MCF 10A (cell line): ENCODE measurements around the gene TTR. TPM values are rescaled to one million over a fixed set of nuclear protein-coding genes. Genes with fewer than 3 reads are reported as not detected.

Experiments
- BruUV-seq: library from RNA; stranded (reverse); fragments of 400-500 nt; replicated peaks from 2 replicates; lab custom pipeline; 2021; lab: Mats Ljungman, UMichigan
- CTCF ChIA-PET: fragments of 300-600 bp; sonication (Branson Sonifier 250); formaldehyde crosslinking; extraction: SDS; loops from one replicate; lab custom pipeline; 2021; ENCODE audit warnings: antibody characterized with exemption, inconsistent platforms; lab: Yijun Ruan, JAX
- POLR2A ChIA-PET: fragments of 300-600, 350-650 bp; sonication (Branson Sonifier 250); formaldehyde crosslinking; extraction: SDS; loops from one replicate; lab custom pipeline; 2020; ENCODE audit warnings: antibody characterized with exemption, inconsistent platforms; lab: Yijun Ruan, JAX
- DNase-seq: peaks from one replicate; pipeline ENCODE4 v3.0.0-alpha.2; 2018; ENCODE audit not compliant: unreplicated experiment
- H3K27ac Mint-ChIP-seq: one replicate; pipeline ENCODE4 v1.8.0; 2022; ENCODE audit warnings: mild to moderate bottlenecking, low read depth, mixed read lengths; ENCODE audit not compliant: unreplicated experiment
- H3K27me3 Mint-ChIP-seq: one replicate; pipeline ENCODE4 v1.8.0; 2022; ENCODE audit warnings: mixed read lengths; ENCODE audit not compliant: insufficient read depth, unreplicated experiment
- H3K36me3 Mint-ChIP-seq: one replicate; pipeline ENCODE4 v1.8.0; 2022; ENCODE audit warnings: mild to moderate bottlenecking, moderate library complexity, mixed read lengths; ENCODE audit not compliant: insufficient read depth, unreplicated experiment
- H3K4me1 Mint-ChIP-seq: one replicate; pipeline ENCODE4 v1.8.0; 2022; ENCODE audit warnings: mixed read lengths; ENCODE audit not compliant: insufficient read depth, unreplicated experiment
- H3K4me3 Mint-ChIP-seq: one replicate; pipeline ENCODE4 v1.8.0; 2022; ENCODE audit warnings: mild to moderate bottlenecking, moderate library complexity, mixed read lengths; ENCODE audit not compliant: unreplicated experiment
- H3K9me3 Mint-ChIP-seq: one replicate; pipeline ENCODE4 v1.8.0; 2022; ENCODE audit warnings: mixed read lengths; ENCODE audit not compliant: unreplicated experiment
- CTCF ChIP-seq: fragments of 200-600 bp; IDR thresholded peaks from one replicate; pipeline ENCODE4 v1.8.0; 2022; ENCODE audit warnings: antibody characterized with exemption, mild to moderate bottlenecking; ENCODE audit not compliant: unreplicated experiment
- intact Hi-C: fragments of 100-400 bp; cut with micrococcal nuclease; formaldehyde crosslinking; loops from 2 replicates; pipeline ENCODE4 v1.14.1; 2022
- total RNA-seq: library from RNA; stranded (reverse); gene quantifications from 2 replicates; pipeline ENCODE4 v1.2.3, GENCODE V29; 2022

Gene TTR
- total RNA-seq, 1 experiment from 2014 or later, result not detected

- Mint-ChIP-seq H3K4me1 (peaks cover 13% of the 10 kb centered on the region), H3K27me3 (no peaks in the 10 kb centered on the region), H3K27ac (no peak overlapping the region), H3K4me3 (no peak overlapping the region), H3K9me3 (no peaks in the 10 kb centered on the region), H3K36me3 (no peaks in the 10 kb centered on the region)
- BruUV-seq, result no TSS peak
- no peak for DNase-seq
- intact Hi-C loops, result no loop called here
- no peak for TF ChIP-seq CTCF
- CTCF ChIA-PET, result interaction anchor here (0.6 to 2.0 kb wide), 5 partner anchors 10 to 76 kb away, joined by 3 to 6 read pairs (median 3); no protein-coding TSS in a partner anchor
- POLR2A ChIA-PET, result interaction anchor here (0.7 to 1.5 kb wide), 3 partner anchors 15 to 26 kb away, joined by 3 read pairs; no protein-coding TSS in a partner anchor
These were observed 54.9 kb downstream of the TTR start for GRCh38 chr18:31646332-31647126.

GRCh38 chr18:31647127-31647753, 55.6 kb downstream of the TTR start:
- Mint-ChIP-seq H3K4me3 (no peak overlapping the region), H3K36me3 (no peaks in the 10 kb centered on the region), H3K9me3 (no peaks in the 10 kb centered on the region), H3K27ac (no peak overlapping the region), H3K27me3 (no peaks in the 10 kb centered on the region), H3K4me1 (peaks cover 13% of the 10 kb centered on the region)
- DNase-seq, result no peak
- intact Hi-C loops, result no loop called here
- TF ChIP-seq CTCF, result no peak
- POLR2A ChIA-PET, result interaction anchor here (0.7 to 1.5 kb wide), 2 partner anchors 16 to 24 kb away, joined by 3 read pairs; no protein-coding TSS in a partner anchor
- no TSS peak for BruUV-seq
- CTCF ChIA-PET, result interaction anchor here (0.6 to 2.0 kb wide), 4 partner anchors 10 to 75 kb away, joined by 3 to 6 read pairs (median 4); no protein-coding TSS in a partner anchor

Other genes with a start within 250 kb of the TTR start
- not detected in 2 replicates for gene DSG4, start 215.1 kb upstream of the TTR start, total RNA-seq
- gene DSG3, start 144.1 kb upstream of the TTR start, total RNA-seq, result 65.4 and 68.5 TPM in 2 replicates
- 106 and 134 TPM in 2 replicates for gene DSG2, start 93.7 kb upstream of the TTR start, total RNA-seq
- gene B4GALT6, start 92.7 kb downstream of the TTR start, total RNA-seq, result 6.0 and 14.5 TPM in 2 replicates
- not detected in 2 replicates for gene SLC25A52, start 169.0 kb downstream of the TTR start, total RNA-seq